ENCODE data around the gene DNAH14. TPM values are rescaled to one million over a fixed set of nuclear protein-coding genes. Genes with fewer than 3 reads are reported as not detected.
"Not testable (repeated sequence)": the region's sequence is repeated elsewhere in the genome, so short reads cannot be mapped to it uniquely, and the experiment has no call there.

Gene DNAH14
- total RNA-seq, 3 donors from 2014 or later, result 9.2 to 12.7 (median 10.0) TPM

DNA sequence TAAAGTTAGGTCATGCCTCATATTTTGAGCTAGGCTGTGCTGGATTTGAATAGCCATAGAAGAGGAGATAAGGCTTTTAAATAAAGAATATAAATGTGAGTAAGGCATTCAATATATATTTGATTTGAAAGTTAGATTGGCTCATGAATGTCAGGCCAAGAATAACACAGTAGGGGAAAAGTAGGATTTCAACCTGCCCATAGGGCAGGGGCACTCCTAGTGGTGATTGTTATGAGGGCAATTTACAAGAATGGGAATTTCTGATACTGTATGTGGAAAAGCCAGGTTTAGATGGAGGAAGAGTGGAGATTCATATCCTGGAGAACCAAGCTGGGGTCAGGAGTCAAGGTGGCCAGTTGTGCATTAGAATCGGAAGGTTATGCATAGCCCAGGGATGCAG lies 74.9 kb downstream of the DNAH14 start:
- H3K36me3 ChIP-seq (ENCODE audit: low read depth), result no peaks in the 10 kb centered on the region
- TF ChIP-seq, protein P1, sequence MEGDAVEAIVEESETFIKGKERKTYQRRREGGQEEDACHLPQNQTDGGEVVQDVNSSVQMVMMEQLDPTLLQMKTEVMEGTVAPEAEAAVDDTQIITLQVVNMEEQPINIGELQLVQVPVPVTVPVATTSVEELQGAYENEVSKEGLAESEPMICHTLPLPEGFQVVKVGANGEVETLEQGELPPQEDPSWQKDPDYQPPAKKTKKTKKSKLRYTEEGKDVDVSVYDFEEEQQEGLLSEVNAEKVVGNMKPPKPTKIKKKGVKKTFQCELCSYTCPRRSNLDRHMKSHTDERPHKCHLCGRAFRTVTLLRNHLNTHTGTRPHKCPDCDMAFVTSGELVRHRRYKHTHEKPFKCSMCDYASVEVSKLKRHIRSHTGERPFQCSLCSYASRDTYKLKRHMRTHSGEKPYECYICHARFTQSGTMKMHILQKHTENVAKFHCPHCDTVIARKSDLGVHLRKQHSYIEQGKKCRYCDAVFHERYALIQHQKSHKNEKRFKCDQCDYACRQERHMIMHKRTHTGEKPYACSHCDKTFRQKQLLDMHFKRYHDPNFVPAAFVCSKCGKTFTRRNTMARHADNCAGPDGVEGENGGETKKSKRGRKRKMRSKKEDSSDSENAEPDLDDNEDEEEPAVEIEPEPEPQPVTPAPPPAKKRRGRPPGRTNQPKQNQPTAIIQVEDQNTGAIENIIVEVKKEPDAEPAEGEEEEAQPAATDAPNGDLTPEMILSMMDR (IDR thresholded peaks at IDR 0.05), result no peak
- H3K4me3 ChIP-seq, result no peak overlapping the region
- DNase-seq (no peak), ATAC-seq (no peak)
- intact Hi-C loops (cut with DNase I, micrococcal nuclease), result no loop called here
- H3K4me1 ChIP-seq (ENCODE audit: low read depth), result no peaks in the 10 kb centered on the region
- peaks cover 10% of the 10 kb centered on the region for H3K9me3 ChIP-seq

- intact Hi-C loops (cut with DNase I, micrococcal nuclease); ATAC-seq; H3K4me1 ChIP-seq (ENCODE audit: low read depth): not testable (repeated sequence)
These were observed 76.9 kb downstream of the DNAH14 start for GRCh38 chr1:225006352-225006751.

GRCh38 chr1:225008050-225008449 lies 78.6 kb downstream of the DNAH14 start:
- H3K4me1 ChIP-seq (ENCODE audit: low read depth); intact Hi-C loops (cut with DNase I, micrococcal nuclease); ATAC-seq; H3K4me3 ChIP-seq; H3K36me3 ChIP-seq (ENCODE audit: low read depth); DNase-seq: not testable (repeated sequence)
- H3K9me3 ChIP-seq, result peaks cover 13% of the 10 kb centered on the region

More at GRCh38 chr1:225006352-225006751, 76.9 kb downstream of the DNAH14 start:
- H3K36me3 ChIP-seq (ENCODE audit: low read depth); H3K4me3 ChIP-seq; DNase-seq: not testable (repeated sequence)
- peaks cover 13% of the 10 kb centered on the region for H3K9me3 ChIP-seq

DNA sequence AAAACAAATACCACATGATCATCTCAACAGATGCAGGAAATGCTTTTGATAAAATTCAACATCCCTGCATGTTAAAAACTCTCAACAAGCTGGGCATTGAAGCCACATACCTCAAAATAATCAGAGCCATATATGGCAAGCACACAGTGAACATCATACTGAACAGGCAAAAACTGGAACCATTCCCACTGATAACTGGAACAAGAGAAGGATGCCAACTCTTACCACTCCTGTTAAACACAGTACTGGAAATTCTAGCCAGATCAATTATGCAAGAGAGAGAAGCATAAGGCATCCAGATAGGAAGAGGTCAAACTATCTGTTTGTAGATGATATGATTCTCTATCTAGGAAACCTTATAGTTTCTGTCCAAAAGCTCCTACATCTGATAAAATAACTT lies 91.6 kb downstream of the DNAH14 start:
- no peak overlapping the region for H3K4me3 ChIP-seq
- DNase-seq (no peak), ATAC-seq (no peak)
- TF ChIP-seq, protein P1 (IDR thresholded peaks at IDR 0.05), result no peak
- no peaks in the 10 kb centered on the region for H3K36me3 ChIP-seq (ENCODE audit: low read depth)
- no peaks in the 10 kb centered on the region for H3K9me3 ChIP-seq
- no peaks in the 10 kb centered on the region for H3K4me1 ChIP-seq (ENCODE audit: low read depth)
- intact Hi-C loops (cut with DNase I, micrococcal nuclease), result no loop called here

DNA sequence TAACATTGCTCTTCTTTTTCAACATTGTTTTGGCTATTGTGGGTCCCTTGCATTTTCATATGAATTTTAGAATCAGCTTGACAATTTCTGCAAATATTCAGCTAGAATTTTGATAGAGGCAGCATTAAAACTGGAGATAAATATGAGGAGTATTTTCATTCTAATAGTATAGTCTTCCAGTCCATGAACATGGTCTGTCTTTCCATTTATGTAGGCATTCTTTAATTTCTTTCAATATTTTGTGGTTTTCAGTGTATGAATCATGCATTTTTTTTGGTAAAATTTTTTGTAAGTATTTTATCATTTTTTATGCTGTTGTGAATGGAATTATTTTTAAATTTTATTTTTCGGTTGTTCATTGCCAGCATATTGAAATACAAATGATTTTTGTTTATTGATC lies 97.2 kb downstream of the DNAH14 start:
- Histone ChIP-seq H3K4me1 (ENCODE audit: low read depth) (no peaks in the 10 kb centered on the region), H3K4me3 (no peak overlapping the region), H3K36me3 (ENCODE audit: low read depth) (no peaks in the 10 kb centered on the region), H3K9me3 (no peaks in the 10 kb centered on the region)
- TF ChIP-seq, protein P1 (IDR thresholded peaks at IDR 0.05), result no peak
- ATAC-seq (no peak), DNase-seq (no peak)
- intact Hi-C loops (cut with DNase I, micrococcal nuclease), result no loop called here

- H3K36me3 ChIP-seq (ENCODE audit: low read depth); H3K4me1 ChIP-seq (ENCODE audit: low read depth); H3K9me3 ChIP-seq; H3K4me3 ChIP-seq; intact Hi-C loops (cut with DNase I, micrococcal nuclease); DNase-seq; ATAC-seq: not testable (repeated sequence)
These were observed 107.0 kb downstream of the DNAH14 start for GRCh38 chr1:225036441-225036840.

- TF ChIP-seq, protein P1 (IDR thresholded peaks at IDR 0.05), result no peak
- DNase-seq (no peak), ATAC-seq (no peak)
- intact Hi-C loops (cut with DNase I, micrococcal nuclease), result no loop called here
- Histone ChIP-seq H3K9me3 (no peaks in the 10 kb centered on the region), H3K4me3 (no peak overlapping the region), H3K4me1 (ENCODE audit: low read depth) (no peaks in the 10 kb centered on the region), H3K36me3 (ENCODE audit: low read depth) (no peaks in the 10 kb centered on the region)
These were observed 112.8 kb downstream of the DNAH14 start for GRCh38 chr1:225042263-225042662.
